Coronary artery (tissue), 2 donors: ENCODE data around the gene AKAP13.

Experiments used
- DNase-seq: peaks from one replicate; pipeline ENCODE4 v3.0.0-alpha.2; 2017; ENCODE audit warnings: low spot score
- H3K27ac ChIP-seq, 2 donors: fragments of 200-600 bp; sonication (generic); one replicate each; pipeline ENCODE4 v1.5.1; 2016 to 2019
- H3K4me3 ChIP-seq: fragments of 200-600 bp; sonication (generic); 2 replicates; pipeline ENCODE4 v1.5.1; 2016; ENCODE audit warnings: mild to moderate bottlenecking, moderate library complexity
- CTCF ChIP-seq: fragments of 200-600 bp; sonication (generic); IDR thresholded peaks from one replicate; pipeline ENCODE4 v1.5.1; 2019; ENCODE audit warnings: antibody characterized with exemption

AKAP13 gene

DNA sequence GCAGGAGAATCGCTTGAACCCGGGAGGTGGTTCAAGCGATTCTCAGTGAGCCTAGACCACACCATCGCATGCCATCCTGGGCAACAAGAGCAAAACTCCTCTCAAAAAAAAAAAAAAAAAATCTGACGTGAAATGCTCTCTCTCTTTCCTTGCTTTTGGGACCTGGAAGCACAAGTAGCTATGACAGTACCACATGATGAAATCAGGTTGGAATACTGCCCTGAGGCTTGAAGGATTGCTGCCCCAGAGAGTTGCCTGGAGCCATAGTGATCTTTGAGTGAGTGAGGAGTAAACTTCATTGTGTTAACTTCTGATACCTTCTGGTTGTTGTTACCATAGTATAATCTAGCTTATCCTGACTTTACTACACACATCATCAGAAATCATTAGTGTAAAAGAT lies 23.3 kb downstream of the AKAP13 start:
- no peak for DNase-seq
- Histone ChIP-seq H3K27ac (no peak overlapping the region), H3K4me3 (no peak overlapping the region)
- TF ChIP-seq CTCF, result no peak

GRCh38 chr15:85404176-85404917 lies 23.9 kb downstream of the AKAP13 start:
- H3K27ac ChIP-seq, result peak overlapping the region in 1 of 2 donors; percentile 25
- DNase-seq, result no peak
- no peak overlapping the region for H3K4me3 ChIP-seq
- TF ChIP-seq CTCF, result no peak

- H3K27ac ChIP-seq, result no peak overlapping the region
- DNase-seq, result no peak
- TF ChIP-seq CTCF, result no peak
- no peak overlapping the region for H3K4me3 ChIP-seq
These were observed 24.8 kb downstream of the AKAP13 start for GRCh38 chr15:85404918-85405866.

GRCh38 chr15:85406916-85407315 lies 26.5 kb downstream of the AKAP13 start:
- DNase-seq, result no peak
- Histone ChIP-seq H3K4me3 (no peak overlapping the region), H3K27ac (no peak overlapping the region)
- no peak for TF ChIP-seq CTCF

- Histone ChIP-seq H3K4me3 (no peak overlapping the region), H3K27ac (peak overlapping the region; percentile 25 to 57)
- no peak for TF ChIP-seq CTCF
- DNase-seq, result no peak
These were observed 27.2 kb downstream of the AKAP13 start for GRCh38 chr15:85407421-85408269.

GRCh38 chr15:85408270-85408746 lies 27.9 kb downstream of the AKAP13 start:
- Histone ChIP-seq H3K4me3 (no peak overlapping the region), H3K27ac (peak overlapping the region; percentile 25 to 28)
- TF ChIP-seq CTCF, result no peak
- no peak for DNase-seq
